GM21717 (cell line): ENCODE data around the gene DICER1.

ENCODE experiments used
- ATAC-seq: cut with Tn5 transposase; IDR thresholded peaks from one replicate; pipeline ENCODE4 v1.9.1; 2021; ENCODE audit warnings: mild to moderate bottlenecking, moderate library complexity; ENCODE audit not compliant: unreplicated experiment

DICER1 gene

DNA sequence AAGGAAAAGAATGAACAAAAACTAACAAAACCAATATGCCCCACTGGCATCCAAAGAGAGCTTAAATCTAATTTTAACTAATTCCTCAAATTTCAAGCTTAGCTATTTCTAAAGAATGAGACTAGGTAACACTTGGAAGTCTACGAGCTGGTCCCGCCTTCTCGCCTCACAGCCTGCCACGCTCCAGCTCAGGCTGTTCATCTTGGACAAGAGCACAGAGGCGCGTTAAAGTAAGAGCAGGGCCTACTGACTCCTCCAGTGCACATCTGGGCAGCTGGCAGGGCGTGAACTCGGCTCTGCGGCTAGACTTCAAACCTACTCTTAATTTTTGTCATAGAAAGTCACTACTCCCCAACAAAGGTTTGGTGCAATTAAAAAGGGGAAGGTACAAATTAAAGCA, 64.6 kb downstream of the DICER1 start:
- ATAC-seq = no peak

GRCh38 chr14:95091581-95091980, 65.7 kb downstream of the DICER1 start:
- no peak for ATAC-seq

DNA sequence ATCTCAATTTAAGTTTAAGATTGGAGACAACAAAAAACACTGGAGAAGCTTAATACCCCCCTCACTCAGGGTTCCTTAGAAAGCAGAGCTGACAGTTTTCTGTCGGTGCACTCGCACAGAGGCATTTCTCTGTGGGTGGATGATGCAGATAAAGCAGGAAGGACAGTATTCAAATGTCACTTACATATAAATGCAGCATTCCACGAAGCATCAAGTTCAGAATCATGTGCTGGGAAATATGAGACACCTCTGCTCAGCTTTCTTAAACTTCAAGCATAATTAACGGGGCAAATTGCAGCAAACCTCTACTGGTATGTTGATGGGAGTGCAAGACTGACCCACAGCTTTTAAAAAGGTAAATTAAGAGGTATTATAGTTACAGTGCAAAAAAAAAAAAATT, 68.7 kb downstream of the DICER1 start:
- ATAC-seq = no peak

DNA sequence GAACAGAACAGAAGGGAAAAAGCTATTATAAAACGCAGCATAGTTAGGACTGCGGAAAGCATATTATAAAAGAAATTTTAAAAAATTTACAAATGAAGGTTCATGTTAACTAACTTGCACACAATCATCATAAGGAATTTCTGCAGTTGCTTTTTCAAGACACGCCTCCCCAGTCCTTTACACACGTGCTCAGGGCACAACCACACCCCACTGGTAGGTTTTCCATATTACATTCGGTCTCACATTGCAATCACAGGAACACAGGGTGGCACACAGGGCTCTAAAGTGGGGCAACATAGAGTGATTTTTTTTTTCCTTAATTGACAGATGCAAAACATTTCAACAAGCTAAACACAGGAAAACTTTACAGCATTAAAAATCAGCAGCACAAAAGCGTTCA, 69.7 kb downstream of the DICER1 start:
- no peak for ATAC-seq

GRCh38 chr14:95085321-95085720, 72.0 kb downstream of the DICER1 start:
- no peak for ATAC-seq

DNA sequence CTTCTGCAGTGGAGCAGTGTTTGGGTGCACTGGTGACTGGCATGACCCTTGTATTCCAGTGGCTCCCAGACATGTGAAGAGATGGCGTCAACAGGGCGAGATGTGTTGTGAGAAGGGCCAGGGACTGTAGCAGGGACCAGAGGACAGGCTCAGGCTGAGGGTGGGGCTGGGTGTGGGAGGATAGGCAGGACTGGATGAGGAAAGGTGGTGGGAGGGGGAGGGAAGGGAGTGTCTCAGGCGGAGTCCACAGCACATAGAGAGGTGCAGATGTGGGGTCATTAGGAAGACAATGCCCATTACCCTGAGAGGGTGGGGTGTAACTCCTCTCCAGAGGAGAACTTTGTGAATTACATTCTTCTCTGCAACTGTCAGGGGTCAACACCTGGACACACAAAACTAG, 78.5 kb downstream of the DICER1 start:
- ATAC-seq = no peak

GRCh38 chr14:95077345-95077744, 80.0 kb downstream of the DICER1 start:
- no peak for ATAC-seq

- ATAC-seq = no peak
These were observed 81.5 kb downstream of the DICER1 start for GRCh38 chr14:95075789-95076188.

DNA sequence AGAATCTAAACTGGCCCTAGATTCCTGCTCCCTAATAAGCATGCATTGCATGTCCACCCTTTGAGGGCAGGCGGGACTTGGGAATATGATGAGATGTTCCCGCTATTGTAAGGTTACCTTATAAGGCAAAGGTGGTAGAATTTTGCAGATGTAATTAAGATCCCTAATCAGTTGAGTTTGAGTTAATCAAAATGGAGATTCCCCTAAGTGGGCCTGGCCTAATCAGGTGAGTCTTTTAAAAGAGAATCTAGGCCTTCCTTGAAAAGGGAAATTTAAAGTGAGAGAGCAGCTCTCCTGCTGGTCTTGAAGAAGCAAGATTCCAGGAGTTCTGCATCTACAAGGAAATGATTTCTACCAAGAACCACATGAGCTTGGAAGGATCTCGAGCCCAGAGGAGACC, 83.4 kb downstream of the DICER1 start:
- no peak for ATAC-seq

- no peak for ATAC-seq
These were observed 84.9 kb downstream of the DICER1 start for GRCh38 chr14:95072310-95072905.

DNA sequence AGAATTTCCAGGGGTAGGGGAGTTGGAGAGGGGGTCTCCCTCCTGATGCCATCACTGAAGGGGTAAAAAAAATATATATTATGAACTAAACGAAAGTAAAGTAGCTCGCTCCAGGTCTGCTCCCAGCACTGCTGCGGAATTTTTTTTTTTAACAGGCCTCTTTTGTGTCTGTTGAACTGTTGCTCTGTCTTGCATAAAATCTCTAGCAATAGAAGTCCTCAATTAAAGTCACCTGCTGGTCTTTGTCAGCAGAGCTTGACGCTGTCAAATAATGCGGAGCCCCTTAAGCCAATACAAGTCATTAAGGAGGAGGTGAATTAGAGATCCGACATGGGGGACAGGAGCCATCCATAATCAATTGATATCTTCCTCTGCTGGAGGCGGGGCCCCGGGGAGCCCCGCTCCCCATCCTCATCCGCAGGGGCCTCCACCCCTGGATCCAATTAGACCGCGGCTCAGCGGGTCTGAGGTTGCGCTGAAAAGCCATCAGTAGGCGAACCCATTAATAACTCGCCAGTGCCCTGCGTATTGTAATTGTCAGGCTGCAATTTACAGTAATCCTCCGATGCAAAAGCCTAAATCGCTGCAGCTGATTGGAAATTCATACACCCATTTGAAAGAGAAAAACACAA, 85.6 kb downstream of the DICER1 start:
- no peak for ATAC-seq

GRCh38 chr14:95070748-95071435, 86.4 kb downstream of the DICER1 start:
- no peak for ATAC-seq

DNA sequence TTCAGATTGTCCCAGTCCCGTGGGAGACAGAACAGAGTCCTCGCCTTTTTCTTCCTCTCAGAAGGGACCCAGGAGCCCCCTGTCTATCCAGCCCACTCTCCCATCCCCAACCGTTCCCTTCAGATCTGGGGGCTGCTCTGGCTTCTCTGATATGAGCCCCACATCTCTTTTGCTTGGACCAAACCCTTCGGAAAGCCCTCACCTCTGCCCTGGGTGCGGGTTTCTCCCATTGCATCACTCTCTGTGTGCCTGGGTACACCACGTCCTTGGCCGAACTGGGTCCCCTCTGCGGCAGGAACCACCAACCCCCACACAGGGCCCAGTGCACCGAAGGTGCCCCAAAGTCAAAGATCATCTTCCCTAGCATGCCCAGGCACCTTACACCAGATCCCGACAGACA, 87.8 kb downstream of the DICER1 start:
- ATAC-seq = no peak

GRCh38 chr14:95069018-95069417, 88.3 kb downstream of the DICER1 start:
- ATAC-seq = no peak

GRCh38 chr14:95068521-95068920, 88.8 kb downstream of the DICER1 start:
- ATAC-seq = no peak

DNA sequence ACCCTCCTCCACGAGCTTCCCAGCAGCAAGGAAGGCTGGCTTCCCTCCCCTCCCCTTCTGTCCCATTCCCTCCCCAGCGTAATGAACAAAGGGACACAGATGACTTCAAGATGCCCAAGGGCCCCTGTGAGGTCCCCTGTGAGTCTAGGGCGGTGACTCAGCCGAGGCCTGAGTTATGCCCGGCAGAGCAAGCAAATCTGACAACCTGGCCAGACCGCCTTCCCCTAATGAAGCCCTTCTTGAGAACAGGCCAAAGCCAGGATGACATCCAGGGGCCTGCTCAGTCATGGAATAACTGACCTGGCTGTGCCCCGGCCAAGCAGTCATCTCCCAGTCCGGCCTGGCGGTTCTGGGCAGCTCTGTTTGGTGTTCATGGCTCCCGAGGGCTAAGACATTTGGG, 89.2 kb downstream of the DICER1 start:
- ATAC-seq = no peak

GRCh38 chr14:95067526-95067925, 89.8 kb downstream of the DICER1 start:
- no peak for ATAC-seq

GRCh38 chr14:95066427-95066986, 90.8 kb downstream of the DICER1 start:
- no peak for ATAC-seq

GRCh38 chr14:95065411-95065810, 91.9 kb downstream of the DICER1 start:
- no peak for ATAC-seq

DNA sequence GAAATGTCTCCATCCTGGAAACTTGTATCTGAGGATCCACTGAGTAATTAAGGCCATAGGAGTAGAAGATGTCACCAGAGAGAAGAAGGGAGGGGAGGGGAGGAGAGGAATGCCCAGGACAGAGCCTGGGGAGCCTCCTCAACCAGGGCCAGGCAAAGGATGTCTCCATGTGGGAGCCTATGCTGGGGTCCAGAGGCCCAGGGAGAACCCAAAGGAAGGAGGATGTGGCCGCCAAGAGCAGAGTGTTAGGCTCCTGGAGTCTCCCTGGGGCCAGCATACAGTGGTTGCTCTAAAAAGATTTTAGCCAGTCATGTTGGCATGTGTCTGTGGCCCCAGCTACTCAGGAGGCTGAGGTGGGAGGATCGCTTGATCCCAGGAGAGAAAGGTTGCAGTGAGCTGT, 92.6 kb downstream of the DICER1 start:
- no peak for ATAC-seq

DNA sequence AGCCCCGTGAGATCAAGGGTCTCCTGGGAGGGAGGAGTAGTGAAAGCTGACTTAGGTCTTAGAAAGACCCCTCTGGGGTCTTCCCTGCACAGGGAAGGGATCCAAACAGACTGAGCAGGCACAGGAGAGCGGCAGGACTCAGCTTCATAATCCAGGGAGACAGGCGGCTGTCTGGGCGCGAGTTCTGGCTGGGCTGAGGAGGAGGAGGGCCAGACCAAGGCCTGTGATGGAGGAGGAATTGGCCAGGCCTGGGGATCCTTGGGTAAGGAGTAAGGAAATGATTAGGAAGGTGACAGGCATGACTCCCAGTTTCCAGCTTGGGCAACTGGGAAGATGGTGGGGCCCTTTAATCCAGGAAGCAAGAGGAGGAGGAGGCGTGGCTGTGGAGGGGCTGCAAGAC, 93.1 kb downstream of the DICER1 start:
- no peak for ATAC-seq

- ATAC-seq = no peak
These were observed 93.9 kb downstream of the DICER1 start for GRCh38 chr14:95063391-95063790.
